HG03095 (cell line): ENCODE data around the gene AIRE.

Experiments used
- ATAC-seq: cut with Tn5 transposase; IDR thresholded peaks from one replicate; pipeline ENCODE4 v1.9.1; 2021; ENCODE audit warnings: moderate library complexity; ENCODE audit not compliant: unreplicated experiment

The AIRE gene

DNA sequence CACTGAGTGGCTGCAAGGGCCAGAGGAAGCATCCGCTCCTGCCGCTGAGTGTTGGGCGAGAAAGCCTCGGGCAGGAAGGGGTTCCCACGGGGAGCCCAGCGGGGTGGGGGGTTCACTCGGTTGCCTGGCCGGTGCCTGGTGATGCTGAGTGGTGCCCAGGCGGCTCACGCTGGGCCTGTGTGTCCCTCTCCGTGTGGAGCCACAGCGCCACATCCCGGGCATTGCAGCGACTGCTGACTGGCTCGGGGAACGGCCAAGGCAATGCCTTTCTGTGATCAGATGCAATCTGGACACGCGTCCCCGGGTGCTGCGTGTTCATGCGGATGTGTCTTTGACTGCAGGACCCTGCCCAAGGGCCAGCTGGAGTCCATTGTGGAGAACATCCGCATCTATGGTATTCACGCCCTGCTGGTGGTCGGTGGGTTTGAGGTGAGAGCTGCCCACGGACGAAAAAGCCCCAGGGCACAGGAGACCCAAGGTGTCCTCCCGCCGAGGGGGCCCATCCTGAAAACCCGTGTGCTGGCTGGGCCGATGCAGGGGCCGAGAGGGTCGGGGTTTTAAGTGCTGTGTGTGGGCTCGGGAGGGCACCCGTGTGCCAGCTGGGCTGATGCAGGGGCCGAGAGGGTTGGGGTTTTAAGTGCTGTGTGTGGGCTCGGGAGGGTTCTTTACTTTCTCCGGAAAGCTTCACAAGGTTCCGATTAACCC is 37.1 kb downstream of the AIRE start:
- no peak for ATAC-seq

DNA sequence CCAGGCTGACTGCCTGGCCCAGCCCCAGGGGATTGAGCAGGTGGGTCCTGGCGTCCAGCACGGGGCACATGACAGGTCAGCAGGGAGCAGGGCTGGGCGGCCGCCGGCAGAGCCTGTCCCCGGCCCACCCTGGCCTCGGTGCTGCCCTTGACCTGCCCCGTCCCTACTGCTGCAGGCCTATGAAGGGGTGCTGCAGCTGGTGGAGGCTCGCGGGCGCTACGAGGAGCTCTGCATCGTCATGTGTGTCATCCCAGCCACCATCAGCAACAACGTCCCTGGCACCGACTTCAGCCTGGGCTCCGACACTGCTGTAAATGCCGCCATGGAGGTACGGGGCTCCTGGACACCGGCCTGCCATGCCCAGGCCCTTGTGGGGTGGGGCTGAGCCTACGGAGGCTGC is 37.9 kb downstream of the AIRE start:
- ATAC-seq = no peak

DNA sequence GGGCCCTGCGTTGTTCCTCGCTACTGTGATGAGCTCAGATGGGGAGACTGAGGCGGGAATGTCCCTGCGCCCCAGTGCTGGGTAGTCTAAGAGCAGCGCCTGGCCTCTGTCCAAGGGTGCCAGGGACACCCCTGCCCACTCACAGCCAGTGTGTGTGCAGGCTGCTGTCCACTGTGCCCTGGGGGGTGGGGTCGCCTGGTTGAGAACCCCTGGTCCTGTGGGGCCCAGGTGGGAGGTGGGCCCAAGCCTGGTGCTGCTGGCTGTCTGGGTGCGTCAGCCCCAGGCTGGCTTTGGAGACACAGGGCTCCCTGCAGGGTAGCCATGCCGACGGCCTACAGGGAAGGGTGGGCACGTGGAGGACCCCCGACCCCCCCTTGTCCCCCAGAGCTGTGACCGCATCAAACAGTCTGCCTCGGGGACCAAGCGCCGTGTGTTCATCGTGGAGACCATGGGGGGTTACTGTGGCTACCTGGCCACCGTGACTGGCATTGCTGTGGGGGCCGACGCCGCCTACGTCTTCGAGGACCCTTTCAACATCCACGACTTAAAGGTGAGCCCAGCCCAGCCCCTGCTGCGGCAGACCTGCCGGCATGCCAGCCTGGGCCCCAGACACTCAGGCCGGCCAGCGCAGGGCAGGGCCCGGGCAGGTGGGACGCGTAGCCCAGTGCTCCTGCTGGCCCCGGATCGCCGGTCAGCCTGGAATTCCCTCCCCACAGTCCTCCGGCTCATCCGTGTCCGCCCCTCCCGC is 38.6 kb downstream of the AIRE start:
- ATAC-seq = no peak

DNA sequence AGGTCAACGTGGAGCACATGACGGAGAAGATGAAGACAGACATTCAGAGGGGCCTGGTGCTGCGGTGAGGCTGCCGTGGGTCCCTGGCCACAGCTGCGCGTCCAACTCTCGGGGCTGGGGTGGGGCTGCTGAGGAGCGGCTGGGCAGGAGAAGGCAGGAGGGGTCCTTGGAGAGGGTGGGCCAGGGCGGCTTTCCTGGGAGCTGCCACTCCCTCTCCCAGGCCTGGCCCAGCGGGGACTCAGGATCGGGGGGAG is 39.1 kb downstream of the AIRE start:
- no peak for ATAC-seq

DNA sequence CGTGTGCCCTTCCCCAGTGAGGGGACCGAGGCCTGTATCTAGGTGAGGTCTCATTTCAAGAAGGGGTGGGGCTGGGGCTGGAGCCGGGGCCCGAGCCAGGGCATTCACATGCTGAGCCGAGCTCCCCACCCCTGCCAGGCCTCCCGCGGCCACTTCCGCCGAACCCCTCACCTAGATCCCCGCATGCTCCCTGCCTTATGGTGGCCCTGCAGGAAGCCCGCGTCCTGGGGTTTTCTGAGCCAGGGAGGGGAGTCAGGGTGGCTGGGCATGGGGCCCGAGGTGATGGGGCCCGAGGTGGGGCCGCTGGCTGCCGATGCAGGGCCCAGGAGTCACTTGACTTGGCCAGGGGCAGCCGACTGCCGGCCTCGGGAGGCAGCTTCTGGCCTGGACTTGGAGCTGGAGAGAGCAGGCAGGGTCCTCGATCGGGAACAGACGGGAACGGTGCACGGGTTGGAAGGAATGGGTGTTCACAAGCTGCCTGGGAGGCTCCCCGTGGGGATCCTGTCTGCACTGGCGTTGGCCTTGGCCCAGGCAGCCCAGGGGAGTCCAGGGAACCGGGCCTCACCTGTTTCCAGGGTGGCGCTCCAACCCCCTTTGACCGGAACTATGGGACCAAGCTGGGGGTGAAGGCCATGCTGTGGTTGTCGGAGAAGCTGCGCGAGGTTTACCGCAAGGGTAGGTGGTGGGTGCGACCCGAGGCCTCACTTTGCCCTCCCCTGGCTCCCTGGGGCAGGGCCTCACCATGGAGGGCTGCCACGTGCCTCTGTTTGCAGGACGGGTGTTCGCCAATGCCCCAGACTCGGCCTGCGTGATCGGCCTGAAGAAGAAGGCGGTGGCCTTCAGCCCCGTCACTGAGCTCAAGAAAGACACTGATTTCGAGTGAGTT is 40.0 kb downstream of the AIRE start:
- no peak for ATAC-seq

DNA sequence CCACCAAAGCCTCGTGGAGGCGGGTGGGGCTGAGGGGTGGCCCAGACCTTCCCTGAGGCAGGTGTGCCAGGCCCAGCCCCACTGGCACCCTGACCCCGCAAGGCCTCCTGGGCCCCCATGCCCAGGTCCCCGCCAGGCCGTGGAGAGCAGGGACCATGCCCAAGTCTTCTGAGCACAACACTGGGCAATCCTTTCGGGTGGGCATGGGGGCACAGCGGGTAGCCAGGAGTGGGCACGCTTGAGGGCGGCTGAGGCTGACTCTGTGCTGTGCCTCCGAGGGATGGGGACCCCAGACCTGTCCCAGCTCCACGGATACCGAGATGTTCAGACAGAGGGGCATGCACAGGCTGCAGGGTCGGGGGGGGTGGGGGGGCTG is 40.6 kb downstream of the AIRE start:
- ATAC-seq = no peak

DNA sequence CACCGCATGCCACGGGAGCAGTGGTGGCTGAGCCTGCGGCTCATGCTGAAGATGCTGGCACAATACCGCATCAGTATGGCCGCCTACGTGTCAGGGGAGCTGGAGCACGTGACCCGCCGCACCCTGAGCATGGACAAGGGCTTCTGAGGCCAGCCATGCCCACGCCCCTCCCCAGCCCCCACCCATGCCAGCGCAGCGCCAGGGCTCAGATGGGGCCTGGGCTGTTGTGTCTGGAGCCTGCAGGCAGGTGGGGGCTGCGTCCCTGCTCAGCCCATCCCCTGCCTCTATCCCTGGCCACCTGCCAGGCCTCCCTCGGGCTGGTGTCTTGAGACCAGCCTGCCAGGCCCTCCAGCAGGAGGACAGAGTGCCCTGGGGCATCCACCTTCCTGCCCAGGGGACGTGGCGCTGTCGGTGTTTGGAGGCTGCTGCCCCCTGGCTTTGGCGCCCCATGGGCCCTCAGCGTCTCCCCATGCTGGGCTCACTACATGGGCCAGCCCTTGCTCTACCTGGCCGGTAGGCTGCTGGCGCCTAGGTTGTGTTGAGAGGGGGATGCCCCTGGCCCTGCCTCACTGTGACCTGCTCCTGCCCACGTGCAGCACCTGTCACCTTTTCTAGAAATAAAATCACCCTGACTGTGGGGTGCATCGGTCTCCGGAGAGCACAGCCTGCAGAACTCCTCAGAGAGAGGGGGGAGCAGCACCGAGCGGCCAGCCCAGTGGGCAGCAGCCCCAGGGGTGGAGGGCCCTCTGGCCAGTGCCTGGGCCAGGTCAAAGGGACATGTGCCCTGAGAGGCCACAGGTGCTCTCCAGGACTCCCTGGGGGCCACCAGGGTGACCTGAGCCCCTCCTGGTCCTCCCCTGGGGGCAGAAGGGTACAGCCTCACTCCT is 41.3 kb downstream of the AIRE start:
- ATAC-seq = no peak

DNA sequence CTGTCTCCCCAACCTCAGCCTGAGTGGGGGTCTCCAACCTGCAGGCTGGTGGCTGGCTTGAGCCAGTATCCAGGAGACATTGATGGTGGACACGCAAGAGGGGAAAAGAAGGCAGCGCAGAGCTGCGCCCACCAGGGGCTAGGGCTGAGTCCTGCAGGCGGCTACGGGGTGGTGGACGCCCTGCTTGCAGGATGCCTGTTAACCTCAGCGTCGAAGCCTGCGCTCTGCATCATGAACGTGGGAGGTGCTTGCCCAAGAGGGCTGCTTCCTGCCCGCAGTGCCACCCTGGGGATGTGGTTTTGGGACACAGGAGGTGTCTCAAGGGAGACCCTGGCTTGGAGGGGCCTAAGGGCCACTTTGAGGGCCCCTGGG is 41.9 kb downstream of the AIRE start:
- ATAC-seq = no peak

DNA sequence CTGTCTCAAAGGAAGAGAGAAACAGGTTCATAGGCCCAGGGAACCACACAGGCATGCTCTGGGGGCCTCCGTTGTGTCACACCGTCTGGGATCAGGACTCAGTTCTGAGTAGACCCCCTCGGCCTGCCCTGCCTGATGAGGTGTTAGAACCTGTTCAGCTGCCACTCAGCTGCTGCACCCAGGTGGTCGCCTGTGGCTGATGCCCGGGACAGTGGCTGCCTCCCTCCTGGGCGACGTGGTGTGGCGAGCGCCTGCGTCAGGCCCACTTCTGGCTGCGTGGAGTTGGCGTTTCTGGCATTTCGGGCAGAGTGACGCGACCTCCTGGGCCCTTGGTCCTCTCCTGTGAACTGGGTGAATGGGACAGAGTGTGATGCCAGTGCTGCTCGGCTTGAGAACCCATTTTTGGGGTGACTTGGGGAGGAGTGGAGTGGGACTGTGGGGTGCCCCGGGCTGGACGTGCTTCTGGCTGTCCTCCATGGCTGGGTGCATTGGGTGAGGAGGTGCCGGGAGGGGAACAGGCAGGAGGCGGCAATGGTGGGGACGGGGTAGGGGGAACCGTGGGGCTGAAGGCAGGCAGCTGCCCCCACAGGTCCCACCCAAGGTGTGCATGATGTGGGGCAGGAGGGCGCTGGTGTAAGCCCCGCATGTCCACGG is 42.7 kb downstream of the AIRE start:
- no peak for ATAC-seq

DNA sequence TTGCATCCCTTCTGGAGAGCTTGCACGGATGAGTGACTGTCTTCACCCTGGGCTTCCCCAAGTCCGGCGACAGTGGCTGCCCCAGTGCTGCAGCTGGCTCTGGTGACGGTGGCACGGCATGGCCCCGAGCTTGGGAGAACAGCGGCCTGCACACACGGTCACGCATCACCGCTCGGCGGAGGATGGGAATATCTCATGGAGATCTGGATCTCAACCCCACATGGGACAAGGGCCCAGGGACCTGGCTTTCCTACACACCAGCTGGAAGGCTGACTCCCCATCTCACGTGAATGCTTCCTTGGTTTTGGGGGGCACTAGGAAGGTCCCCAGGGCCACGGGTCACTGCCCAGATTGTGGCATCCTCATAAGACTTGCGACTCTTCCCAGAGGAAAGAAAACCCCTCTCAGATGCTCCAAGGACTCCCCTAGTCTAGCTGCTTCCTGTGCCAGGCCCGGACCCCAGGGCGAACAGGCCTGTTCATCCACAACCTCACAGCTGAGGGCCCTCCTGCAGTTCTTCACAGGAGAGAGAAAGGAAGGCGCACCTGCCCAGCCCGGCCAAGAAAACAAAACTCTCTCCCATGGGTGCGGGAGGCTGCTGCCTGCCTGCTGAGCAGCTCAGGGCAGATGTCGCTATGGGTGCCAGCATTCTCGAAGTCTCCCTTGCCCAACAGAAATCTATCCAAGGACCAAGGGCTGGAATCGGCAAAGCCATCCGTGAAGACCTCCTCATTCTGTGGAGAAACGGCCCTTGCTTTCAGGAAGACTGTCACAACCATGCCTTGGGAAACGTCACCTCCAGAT is 43.6 kb downstream of the AIRE start:
- no peak for ATAC-seq

DNA sequence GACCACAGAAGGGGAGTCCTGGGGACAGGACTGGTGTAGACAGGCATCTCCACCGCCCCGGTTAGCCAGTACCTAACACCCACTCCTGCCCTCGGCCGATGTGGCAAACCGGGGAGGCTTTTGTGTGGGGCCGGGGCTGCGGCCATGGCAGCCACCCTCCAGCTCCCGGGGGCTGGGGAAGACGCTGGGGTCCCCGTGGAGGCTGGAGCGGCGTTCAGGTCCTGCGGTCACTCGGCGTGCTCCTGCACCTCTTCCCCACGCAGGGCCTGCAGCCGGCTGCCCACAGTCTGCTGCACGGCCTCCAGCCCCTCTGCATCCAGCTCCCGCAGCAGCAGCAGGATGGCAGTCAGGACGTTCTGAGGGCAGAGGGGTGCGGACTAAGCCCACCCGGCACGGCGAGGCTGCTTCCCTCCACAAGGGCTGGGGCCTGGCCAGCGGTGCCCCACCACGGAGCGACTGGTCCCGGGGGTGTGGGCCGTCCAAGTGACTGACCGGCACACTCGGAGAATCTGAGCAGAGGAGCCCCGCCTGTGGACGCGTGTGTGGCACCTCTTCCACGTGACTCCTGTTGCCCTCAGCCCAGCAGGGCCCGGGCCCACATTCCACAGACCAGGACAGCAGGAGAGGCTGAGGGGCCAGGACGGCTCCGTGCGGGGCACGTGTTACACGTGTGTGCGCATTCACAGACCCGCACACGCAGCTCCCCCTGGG is 44.5 kb downstream of the AIRE start:
- ATAC-seq = no peak

DNA sequence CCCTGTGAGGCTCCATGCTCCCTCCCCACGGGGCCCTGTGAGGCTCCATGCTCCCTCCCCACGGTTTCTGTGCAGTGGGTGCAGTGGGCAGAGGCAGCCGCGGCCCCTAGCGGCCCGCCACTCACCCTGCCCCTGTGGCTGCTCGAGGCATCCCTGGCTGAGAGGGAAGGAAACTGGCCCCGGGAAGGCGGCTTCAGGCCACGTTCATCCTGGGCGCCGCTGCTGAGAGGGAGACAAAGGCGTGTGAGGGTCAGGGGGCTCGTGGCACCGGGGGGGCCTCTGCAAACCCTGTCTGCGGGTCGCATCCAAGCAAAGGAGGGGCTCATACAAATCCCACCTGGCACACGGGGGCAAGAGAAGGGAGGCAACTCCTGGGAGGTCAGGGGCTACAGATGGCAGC is 45.0 kb downstream of the AIRE start:
- ATAC-seq = no peak

DNA sequence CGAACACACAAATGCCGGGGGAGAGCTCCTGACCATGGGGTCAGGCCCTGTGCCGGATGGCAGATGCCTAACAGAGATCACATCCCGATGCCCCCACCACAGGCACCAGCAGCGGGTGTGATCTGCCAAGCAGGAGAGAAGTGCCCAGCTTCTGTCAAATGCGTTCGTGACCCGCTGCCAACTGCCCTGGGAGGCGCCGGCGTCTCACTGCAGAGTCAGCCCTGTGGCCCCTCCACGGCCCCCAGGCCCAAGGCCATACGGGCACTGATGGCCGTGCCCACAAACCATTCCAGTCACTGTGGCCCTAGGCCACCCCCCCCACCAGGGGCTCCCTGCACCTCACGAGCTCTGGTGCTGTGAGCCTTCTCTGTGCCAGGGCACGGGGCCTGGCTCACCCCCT is 45.5 kb downstream of the AIRE start:
- ATAC-seq = no peak

DNA sequence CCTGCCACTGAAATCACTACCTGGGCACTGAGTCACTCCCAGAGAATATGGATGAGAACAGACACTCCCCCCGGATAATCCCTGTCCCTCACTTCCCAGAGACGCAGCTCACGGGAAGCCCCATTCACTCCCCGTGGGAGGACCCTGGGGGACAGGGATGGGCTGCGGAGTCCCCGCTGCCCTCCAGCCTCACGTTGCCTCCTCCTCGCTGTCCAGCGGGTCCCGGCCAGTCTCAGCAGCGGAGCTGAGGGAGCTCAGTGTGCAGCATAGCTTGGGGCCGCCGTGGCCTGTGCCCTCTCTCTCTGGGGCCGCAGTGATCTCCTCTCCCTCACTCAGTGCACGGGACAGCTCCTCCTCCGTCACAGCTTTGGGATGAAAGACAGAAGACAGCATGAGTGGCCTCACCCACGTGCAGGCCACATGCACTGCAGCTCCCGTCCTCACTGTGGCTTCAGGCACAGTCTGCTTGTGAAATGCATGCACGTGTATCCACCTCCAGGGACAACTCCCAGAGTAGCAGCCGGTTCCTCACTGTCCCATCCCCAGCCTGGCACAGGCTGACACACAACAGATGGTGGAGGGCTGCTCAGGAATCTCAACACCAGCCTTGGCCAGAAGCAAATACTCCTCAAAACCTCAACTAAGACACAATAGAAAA is 46.1 kb downstream of the AIRE start:
- ATAC-seq = no peak

DNA sequence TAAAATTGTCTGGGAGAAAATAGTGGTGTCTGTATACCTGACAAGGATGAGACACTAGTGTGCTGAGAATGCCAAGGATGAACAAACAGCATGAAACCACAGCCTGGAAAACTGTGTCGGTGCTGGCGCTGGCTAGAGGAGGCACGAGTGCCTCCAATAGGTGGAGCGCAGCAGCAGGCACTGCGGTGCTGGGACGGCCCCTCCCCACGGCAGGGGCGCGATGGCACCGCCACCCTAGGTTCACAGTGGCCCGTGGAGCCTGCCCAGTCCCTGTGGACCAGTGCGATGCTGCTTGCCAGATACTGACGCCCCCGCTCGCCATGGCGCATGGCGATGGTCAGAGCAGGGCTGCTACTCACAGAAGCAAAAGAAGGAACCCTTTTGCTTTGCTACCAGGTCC is 46.7 kb downstream of the AIRE start:
- no peak for ATAC-seq

DNA sequence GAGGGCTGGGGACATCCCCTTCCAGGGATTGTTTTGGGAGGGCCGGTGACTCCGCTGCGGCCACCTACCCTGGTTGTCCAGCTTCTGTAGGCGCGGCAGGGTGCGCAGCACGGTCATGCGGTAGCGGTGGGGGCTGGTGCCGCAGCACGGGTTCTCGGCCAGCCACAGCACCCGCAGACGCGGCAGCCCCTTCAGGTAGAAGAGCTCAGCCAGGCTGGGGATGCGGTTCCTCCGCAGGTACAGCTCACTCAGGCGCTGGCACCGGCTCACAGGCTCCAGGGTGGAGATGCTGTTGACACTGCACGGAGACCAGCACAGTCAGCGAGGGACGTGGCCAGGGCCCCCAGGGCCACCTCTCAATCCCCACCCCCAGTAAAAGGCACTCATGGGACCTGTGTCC is 47.3 kb downstream of the AIRE start:
- no peak for ATAC-seq

DNA sequence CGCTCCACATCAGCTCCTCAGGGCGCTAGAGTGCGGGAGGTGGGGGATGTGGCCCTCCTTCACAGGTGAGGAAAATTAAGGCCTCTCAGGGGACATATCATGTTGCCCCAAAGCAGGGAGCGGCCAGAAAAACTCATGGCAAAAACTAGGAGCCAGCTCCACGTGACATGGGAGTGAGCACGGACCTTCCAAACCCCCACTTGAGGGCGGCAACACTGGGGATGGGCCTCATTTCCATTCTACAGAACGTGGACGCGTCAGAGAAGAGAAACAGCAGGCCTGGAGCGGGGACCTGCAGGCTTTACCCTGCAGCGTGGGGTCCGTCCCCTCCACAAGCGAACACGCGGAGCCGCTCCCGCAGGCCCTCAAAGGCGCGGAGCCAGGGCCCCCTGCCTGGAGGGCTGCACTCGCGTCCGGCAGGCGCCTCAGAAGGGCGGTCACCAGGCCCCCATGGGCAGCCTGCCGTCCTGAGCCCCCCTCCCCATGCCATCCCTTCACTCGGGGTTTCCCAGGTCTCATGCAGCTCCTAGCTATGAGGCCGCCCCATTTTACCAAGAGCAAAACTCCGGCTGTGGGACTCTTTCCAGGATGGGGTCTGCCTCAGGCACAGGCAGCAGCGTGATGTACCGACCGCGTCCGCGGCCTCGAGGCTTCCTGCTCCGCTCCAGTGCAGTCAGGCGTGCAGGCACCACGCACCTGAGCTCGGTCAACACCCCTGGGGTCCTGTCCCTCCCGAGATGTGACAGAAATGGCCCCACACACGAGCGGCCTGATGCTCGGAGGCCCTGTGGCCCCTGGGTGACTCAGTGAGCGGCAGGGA is 48.0 kb downstream of the AIRE start:
- no peak for ATAC-seq
